B cell (primary cell): ENCODE results near the gene DEF6. TPM values are rescaled to one million over a fixed set of nuclear protein-coding genes. Genes with fewer than 3 reads are reported as not detected.

ENCODE experiments used
- ATAC-seq: fragments of 200-7000 bp; cut with Tn5 transposase; one replicate; pipeline ENCODE4 v1.10.0; 2021; ENCODE audit warnings: low read depth, mild to moderate bottlenecking, moderate number of reproducible peaks, moderate library complexity
- CTCF ChIA-PET: fragments of 350-600 bp; sonication (Branson Sonifier 250); formaldehyde crosslinking; loops from one replicate; lab custom pipeline; 2021; ENCODE audit warnings: antibody characterized with exemption, inconsistent platforms; lab: Charles Lee
- POLR2A ChIA-PET: fragments of 350-600 bp; sonication (Branson Sonifier 250); formaldehyde crosslinking; loops from one replicate; lab custom pipeline; 2021; ENCODE audit warnings: antibody characterized with exemption; lab: Charles Lee
- DNase-seq: peaks from one replicate; pipeline ENCODE4 v3.0.0; 2013
- H2AFZ ChIP-seq: 2 replicates; pipeline ENCODE4 v1.6.1; 2012; ENCODE audit warnings: mild to moderate bottlenecking, low read depth, low read length; ENCODE audit not compliant: insufficient read depth, poor library complexity, severe bottlenecking
- H3K27ac ChIP-seq, 2 donors: 1 replicate in 1 of 2; 2 replicates in 1 of 2; pipeline ENCODE4 v1.5.1; 2012 to 2013; ENCODE audit warnings: low read length in 2 of 2, mild to moderate bottlenecking in 2 of 2, moderate library complexity in 1 of 2
- H3K27me3 ChIP-seq, 4 experiments: fragments of 200-600 bp in 1 of 4; sonication (generic) in 1 of 4; replicated peaks in 1 of 4; 1 replicate in 2 of 4; 2 replicates in 2 of 4; pipeline versions ENCODE4 v1.6.1 to v1.7.0; 2013 to 2016; ENCODE audit warnings: low read length in 3 of 4, mild to moderate bottlenecking in 2 of 4, mixed read lengths in 1 of 4, moderate library complexity in 1 of 4; ENCODE audit not compliant: insufficient read depth in 4 of 4, control insufficient read depth in 3 of 4; ENCODE audit errors: control extremely low read depth in 1 of 4
- H3K36me3 ChIP-seq, 2 experiments: replicated peaks in 1 of 2; 1 replicate in 1 of 2; 2 replicates in 1 of 2; pipeline versions ENCODE4 v1.6.1 to v1.7.1; 2013; ENCODE audit warnings: low read length in 1 of 2; ENCODE audit not compliant: insufficient read depth in 2 of 2, control insufficient read depth in 1 of 2; ENCODE audit errors: control extremely low read depth in 1 of 2, extremely low read depth in 1 of 2
- H3K4me1 ChIP-seq, 2 donors: fragments of 200-600 bp in 1 of 2; sonication (generic) in 1 of 2; 1 replicate in 1 of 2; 2 replicates in 1 of 2; pipeline versions ENCODE4 v1.5.1 to v1.6.1; 2013 to 2017; ENCODE audit warnings: low read length in 2 of 2; ENCODE audit not compliant: control insufficient read depth in 2 of 2, insufficient read depth in 2 of 2
- H3K4me2 ChIP-seq: replicated peaks from 2 replicates; pipeline ENCODE3; 2012; ENCODE audit warnings: mild to moderate bottlenecking, low read depth, low read length; ENCODE audit not compliant: poor library complexity, severe bottlenecking
- H3K4me3 ChIP-seq, 5 experiments: fragments of 200-600 bp in 1 of 5; sonication (generic) in 1 of 5; 1 replicate in 3 of 5; 2 replicates in 2 of 5; pipeline versions ENCODE4 v1.5.1 to v1.7.0; 2011 to 2016; ENCODE audit warnings: low read length in 4 of 5, mild to moderate bottlenecking in 4 of 5, low read depth in 2 of 5, control low read depth in 1 of 5, moderate library complexity in 1 of 5; ENCODE audit not compliant: insufficient read depth in 1 of 5; ENCODE audit errors: control extremely low read depth in 1 of 5, extremely low read depth in 1 of 5
- H3K79me2 ChIP-seq: fragments of 200-600 bp; sonication (generic); one replicate; pipeline ENCODE4 v1.6.0; 2016; ENCODE audit warnings: low read length; ENCODE audit not compliant: control insufficient read depth, insufficient read depth
- H3K9ac ChIP-seq: fragments of 200-600 bp; sonication (generic); 2 replicates; pipeline ENCODE4 v1.6.1; 2017; ENCODE audit warnings: mild to moderate bottlenecking, low read length, moderate library complexity
- H3K9me3 ChIP-seq, 3 donors: one replicate each; pipeline versions ENCODE4 v1.6.1 to v1.7.1; 2013; ENCODE audit warnings: low read length in 2 of 3; ENCODE audit not compliant: control insufficient read depth in 2 of 3, insufficient read depth in 1 of 3; ENCODE audit errors: control extremely low read depth in 1 of 3
- H4K20me1 ChIP-seq: 2 replicates; pipeline ENCODE4 v1.6.0; 2012; ENCODE audit warnings: mild to moderate bottlenecking, low read length; ENCODE audit not compliant: insufficient read depth, control insufficient read depth, poor library complexity, severe bottlenecking
- H3K27ac Mint-ChIP-seq: one replicate; pipeline ENCODE4 v1.8.0; 2021; ENCODE audit warnings: mixed read lengths
- H3K27me3 Mint-ChIP-seq: one replicate; pipeline ENCODE4 v1.8.0; 2021; ENCODE audit warnings: mixed read lengths
- H3K4me1 Mint-ChIP-seq: one replicate; pipeline ENCODE4 v1.8.0; 2021; ENCODE audit warnings: mixed read lengths
- H3K4me3 Mint-ChIP-seq: one replicate; pipeline ENCODE4 v1.8.0; 2021; ENCODE audit warnings: mixed read lengths
- H3K9me3 Mint-ChIP-seq: one replicate; pipeline ENCODE4 v1.8.0; 2022; ENCODE audit warnings: mixed read lengths; ENCODE audit not compliant: insufficient read depth
- EZH2 ChIP-seq: IDR thresholded peaks from 2 replicates; pipeline ENCODE4 v1.6.1; 2012; ENCODE audit warnings: borderline replicate concordance, low read depth, mild to moderate bottlenecking, moderate library complexity, low read length; ENCODE audit not compliant: insufficient read depth, poor library complexity, severe bottlenecking
- WGBS: methylation state at CpG from one replicate; pipeline ENCODE4 v1.1.5; 2013; ENCODE audit warnings: missing lambda C conversion rate; ENCODE audit not compliant: insufficient coverage; 5-methylcytosine and 5-hydroxymethylcytosine counted together
- intact Hi-C: fragments of 100-400 bp; cut with micrococcal nuclease; formaldehyde crosslinking; loops from one replicate; pipeline ENCODE4 v1.10.0; 2022
- polyA plus RNA-seq: library from polyadenylated mRNA; depleted of rRNA; stranded (reverse); fragments of >200 nt; gene quantifications from 2 replicates; pipeline ENCODE4 v1.2.3, GENCODE V29; 2012
- total RNA-seq, 2 donors: library from RNA; stranded (reverse); fragments of 120-200 nt in 1 of 2; gene quantifications; 1 replicate in 1 of 2; 2 replicates in 1 of 2; pipeline versions ENCODE4 v1.2.3 to v1.2.4, GENCODE V29; 2013 to 2022
- TF ChIP-seq, protein P1 (sequence below): fragments of 200-600 bp; IDR thresholded peaks from one replicate; pipeline ENCODE4 v1.8.0; 2022; ENCODE audit warnings: antibody characterized with exemption, mild to moderate bottlenecking

DEF6 gene
- total and polyA plus RNA-seq, 2 donors (not counting 1 experiment from before 2014, with no cell fraction given) = 105 to 159 TPM

DNA sequence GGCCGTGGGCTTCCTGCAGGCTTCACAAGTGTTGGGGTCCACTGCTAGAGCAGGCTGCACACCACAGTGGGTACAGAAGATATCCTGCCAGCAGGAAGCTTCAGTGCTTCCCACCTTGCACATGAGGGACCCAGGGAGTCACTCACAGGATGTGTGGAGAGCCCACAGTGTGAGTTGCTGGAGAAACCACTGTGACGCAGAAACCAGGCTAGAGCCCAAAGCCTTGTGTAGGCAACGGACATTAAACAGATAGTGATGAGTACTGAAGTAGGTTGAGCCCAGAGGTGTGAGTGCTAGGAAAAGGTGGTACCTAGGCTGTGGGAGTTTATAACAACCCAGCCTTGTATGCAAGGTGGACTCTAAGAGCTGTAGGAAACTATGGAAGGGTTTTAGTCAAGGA lies 18.9 kb upstream of the DEF6 start:
- Histone ChIP-seq H3K9me3 (no peaks in the 10 kb centered on the region), H3K79me2 (peaks cover 12% of the 10 kb centered on the region), H3K4me1 (no peaks in the 10 kb centered on the region), H3K4me3 (no peak overlapping the region), H3K27ac (no peak overlapping the region), H3K36me3 (peaks cover 7 to 36% of the 10 kb centered on the region in 2 experiments), H2AFZ (no peak overlapping the region), H3K9ac (no peak overlapping the region), H3K27me3 (no peaks in the 10 kb centered on the region), H4K20me1 (peaks cover 4% of the 10 kb centered on the region), H3K4me2 (no peak overlapping the region)
- no peak overlapping the region for H3K27ac Mint-ChIP-seq
- ATAC-seq (no peak), DNase-seq (no peak)
- 100% methylated on average over 3 of the region's 3 CpGs for WGBS
- ChIA-PET CTCF (interaction anchor here (1.1 kb wide), 1 partner anchor 14 kb away, joined by 5 read pairs; no protein-coding TSS in a partner anchor), POLR2A (no interaction called here)
- TF ChIP-seq, protein P1, sequence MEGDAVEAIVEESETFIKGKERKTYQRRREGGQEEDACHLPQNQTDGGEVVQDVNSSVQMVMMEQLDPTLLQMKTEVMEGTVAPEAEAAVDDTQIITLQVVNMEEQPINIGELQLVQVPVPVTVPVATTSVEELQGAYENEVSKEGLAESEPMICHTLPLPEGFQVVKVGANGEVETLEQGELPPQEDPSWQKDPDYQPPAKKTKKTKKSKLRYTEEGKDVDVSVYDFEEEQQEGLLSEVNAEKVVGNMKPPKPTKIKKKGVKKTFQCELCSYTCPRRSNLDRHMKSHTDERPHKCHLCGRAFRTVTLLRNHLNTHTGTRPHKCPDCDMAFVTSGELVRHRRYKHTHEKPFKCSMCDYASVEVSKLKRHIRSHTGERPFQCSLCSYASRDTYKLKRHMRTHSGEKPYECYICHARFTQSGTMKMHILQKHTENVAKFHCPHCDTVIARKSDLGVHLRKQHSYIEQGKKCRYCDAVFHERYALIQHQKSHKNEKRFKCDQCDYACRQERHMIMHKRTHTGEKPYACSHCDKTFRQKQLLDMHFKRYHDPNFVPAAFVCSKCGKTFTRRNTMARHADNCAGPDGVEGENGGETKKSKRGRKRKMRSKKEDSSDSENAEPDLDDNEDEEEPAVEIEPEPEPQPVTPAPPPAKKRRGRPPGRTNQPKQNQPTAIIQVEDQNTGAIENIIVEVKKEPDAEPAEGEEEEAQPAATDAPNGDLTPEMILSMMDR = no peak
- TF ChIP-seq EZH2 = no peak
- no peaks in the 10 kb centered on the region for H3K4me1 Mint-ChIP-seq
- H3K9me3 Mint-ChIP-seq = no peaks in the 10 kb centered on the region
- H3K27me3 Mint-ChIP-seq = no peaks in the 10 kb centered on the region
- intact Hi-C loops = no loop called here
- H3K4me3 Mint-ChIP-seq = no peak overlapping the region

DNA sequence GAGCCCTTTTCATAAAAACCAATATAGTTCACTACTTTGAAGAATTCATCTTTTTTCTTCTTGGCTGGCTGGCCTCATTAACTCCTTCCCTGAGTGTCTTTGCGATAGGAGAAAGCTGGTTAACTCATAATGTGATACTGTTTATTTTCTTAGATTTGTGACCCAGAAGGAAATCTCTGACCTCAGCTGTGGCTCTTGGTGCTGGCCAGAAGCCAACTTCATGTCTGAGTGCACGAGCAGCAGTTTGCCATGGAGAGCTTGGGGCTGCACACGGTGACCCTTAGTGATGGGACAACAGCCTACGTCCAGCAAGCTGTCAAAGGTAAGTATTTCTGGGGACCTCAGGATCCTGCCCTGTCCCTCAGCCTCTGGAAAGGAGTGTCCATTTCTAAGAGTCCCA lies 16.7 kb upstream of the DEF6 start:
- H3K4me3 Mint-ChIP-seq = no peak overlapping the region
- no peak overlapping the region for H3K27ac Mint-ChIP-seq
- Histone ChIP-seq H2AFZ (no peak overlapping the region), H3K27me3 (no peaks in the 10 kb centered on the region), H3K27ac (no peak overlapping the region), H3K9me3 (no peaks in the 10 kb centered on the region), H3K4me2 (no peak overlapping the region), H3K4me1 (no peaks in the 10 kb centered on the region), H3K79me2 (peaks cover 12% of the 10 kb centered on the region), H3K9ac (no peak overlapping the region), H3K4me3 (no peak overlapping the region), H4K20me1 (peaks cover 4% of the 10 kb centered on the region), H3K36me3 (peaks cover 7 to 56% of the 10 kb centered on the region in 2 experiments)
- H3K27me3 Mint-ChIP-seq = no peaks in the 10 kb centered on the region
- ATAC-seq (no peak), DNase-seq (no peak)
- intact Hi-C loops = no loop called here
- POLR2A ChIA-PET = no interaction called here
- no peak for TF ChIP-seq EZH2
- TF ChIP-seq, protein P1 = no peak
- H3K4me1 Mint-ChIP-seq = no peaks in the 10 kb centered on the region
- CTCF ChIA-PET = interaction anchor here (1.5 kb wide), 1 partner anchor 12 kb away, joined by 3 read pairs; no protein-coding TSS in a partner anchor
- 95% methylated on average over 4 of the region's 4 CpGs for WGBS
- no peaks in the 10 kb centered on the region for H3K9me3 Mint-ChIP-seq
